ENCODE results near the gene KRTAP12-3.
"Not testable (repeated sequence)": the region's sequence is repeated elsewhere in the genome, so short reads cannot be mapped to it uniquely, and the experiment has no call there.

The KRTAP12-3 gene

DNA sequence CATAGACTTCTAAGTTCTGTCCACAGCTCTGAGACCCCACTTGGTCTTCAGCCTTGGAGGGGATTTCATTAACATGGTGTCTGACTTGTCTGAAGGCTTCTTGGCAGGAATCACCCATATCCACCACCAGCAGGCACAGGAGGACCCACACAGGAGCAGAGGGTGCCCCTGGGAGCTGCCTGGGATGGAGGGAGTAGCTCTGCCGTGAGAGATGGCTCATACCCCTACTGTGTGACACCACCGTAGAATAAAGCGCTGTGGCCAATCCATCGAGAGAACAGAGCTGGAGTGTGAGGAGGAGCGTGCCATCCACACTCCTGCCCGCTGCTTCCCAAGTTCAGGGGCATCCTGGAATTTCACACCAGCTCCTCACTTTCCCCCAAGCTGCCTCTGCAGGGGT is 27.3 kb downstream of the KRTAP12-3 start:
- not testable (repeated sequence) for DNase-seq (ENCODE audit: low read depth in 2 of 2)

DNA sequence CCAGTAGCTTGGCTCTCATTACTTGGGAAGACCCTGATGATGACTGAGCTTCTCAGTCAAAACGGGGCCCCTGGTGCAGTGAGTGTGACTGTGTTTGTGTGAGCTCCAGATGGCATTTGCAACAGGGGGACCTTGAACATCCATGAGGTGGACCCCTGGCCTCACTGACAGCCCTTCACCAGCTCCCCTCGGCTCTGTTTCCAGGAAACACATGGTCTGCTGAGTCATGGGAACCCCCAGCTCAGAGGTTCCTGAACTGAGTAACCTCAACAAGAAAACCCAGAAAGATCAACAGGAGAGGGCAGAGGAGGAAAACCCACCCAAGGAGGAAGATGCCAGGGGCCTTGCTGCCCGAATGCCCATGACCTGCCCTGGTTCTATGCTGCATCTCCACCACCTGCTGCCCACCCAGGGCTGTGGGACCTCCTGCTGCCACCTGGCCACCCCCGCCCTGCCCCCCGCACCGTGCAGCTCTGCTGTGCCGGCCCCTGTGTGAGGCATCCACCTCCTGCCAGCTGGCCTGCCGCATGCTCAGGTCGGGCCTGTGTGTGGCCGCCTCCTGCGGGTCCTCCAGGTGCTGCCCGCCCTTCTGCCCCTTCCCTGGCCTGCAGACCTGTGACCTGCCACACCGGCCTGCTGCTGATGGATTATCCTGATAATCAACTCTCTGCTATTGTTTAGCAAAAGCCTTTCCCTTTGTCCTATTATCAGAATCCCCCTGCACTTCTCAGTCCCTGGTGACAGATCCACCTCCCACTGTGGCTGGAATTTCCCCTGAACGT is 28.5 kb downstream of the KRTAP12-3 start:
- no peak for DNase-seq (ENCODE audit: low read depth in 2 of 2)

DNA sequence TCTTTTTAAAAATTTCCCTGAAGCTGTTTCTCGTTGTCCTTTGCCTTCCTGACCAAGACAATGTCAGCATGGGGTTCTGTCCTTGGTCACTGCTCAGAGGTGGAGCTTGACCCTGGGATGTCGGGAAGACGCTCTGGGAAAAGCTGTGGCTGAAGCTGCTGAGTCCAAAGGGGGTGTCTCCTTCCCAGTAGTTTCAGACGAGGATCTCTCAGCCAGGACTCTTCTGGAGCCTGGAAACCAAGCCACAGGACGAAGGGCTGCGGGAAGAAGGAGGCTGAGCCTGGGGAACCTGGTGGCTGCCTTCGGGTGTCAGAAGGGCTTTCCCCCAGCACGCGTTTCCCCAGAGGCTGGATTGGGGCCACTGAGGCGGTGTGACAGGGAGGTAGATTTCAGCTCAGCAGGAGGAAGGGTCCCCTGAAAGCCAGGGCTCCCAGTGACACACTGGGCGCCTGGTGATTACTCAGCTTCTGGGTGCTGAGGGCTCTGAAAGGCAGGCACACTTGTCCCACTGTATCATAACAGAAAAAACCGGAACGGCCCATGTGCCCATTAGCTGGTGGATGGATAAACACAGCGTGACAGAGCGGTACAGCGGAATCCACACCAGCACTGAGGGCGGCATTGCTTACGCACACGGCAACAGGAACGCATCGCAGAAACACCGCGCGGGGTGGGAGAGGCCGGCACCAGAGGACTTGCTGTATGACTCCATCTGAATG is 29.3 kb downstream of the KRTAP12-3 start:
- no peak for DNase-seq (ENCODE audit: low read depth in 2 of 2)

DNA sequence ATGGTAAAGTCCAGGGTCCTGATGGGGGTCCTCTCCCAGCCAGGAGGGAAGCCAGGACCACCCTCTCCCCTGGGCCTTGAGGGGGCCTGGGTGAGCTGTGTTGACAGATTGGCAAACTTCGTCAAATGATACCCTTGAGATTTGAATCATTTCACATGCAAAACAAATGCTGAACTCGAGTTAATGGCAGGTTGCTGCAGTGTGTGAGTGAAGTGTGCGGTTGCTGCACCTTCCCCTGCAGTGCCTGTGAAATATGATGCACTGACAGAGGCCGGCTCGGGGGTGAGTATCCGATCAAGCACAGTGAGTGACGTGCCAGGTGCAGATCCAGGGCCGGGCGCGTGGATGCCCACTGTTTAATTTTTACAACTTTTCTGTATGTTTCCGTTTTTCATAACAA is 29.9 kb downstream of the KRTAP12-3 start:
- DNase-seq (ENCODE audit: low read depth in 2 of 2), result no peak

DNA sequence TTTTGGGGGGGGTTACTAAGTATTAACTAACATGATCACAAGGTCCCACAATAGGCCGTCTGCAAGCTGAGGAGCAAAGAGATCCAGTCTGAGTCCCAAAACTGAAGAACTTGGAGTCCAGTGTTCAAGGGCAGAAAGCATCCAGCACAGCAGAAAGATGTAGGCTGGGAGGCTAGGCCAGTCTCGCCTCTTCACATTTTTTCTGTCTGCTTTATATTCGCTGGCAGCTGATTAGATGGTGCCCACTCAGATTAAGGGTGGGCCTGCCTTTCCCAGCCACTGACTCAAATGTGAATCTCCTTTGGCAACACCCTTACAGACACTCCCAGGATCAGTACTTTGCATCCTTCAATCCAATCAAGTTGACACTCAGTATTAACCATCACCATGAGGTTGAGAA is 32.0 kb downstream of the KRTAP12-3 start:
- not testable (repeated sequence) for DNase-seq (ENCODE audit: low read depth in 2 of 2)

GRCh38 chr21:44691686-44692085 is 34.0 kb downstream of the KRTAP12-3 start:
- no peak for DNase-seq (ENCODE audit: low read depth in 2 of 2)

- DNase-seq (ENCODE audit: low read depth in 2 of 2), result no peak
Measured at GRCh38 chr21:44692798-44693512, 35.2 kb downstream of the KRTAP12-3 start.

DNA sequence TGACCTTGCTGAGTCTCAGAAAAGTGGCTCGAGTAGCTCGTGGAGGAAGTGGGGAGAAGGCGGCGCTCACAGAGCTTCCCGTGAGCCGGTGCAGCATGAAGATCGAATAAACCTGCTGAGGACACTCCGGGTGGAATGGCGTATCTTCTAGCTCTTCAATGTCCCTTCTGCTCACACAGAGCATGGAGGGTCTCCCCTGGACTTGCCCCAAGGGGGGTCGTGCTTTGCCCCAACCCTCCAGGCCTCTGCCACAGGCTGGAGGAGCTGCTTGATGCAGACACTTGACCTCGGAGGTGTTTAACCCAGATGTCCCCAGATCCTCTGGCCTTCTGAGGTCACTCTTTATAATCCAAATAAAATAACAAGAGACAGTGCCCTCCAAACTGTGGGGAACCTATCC is 37.0 kb downstream of the KRTAP12-3 start:
- no peak for DNase-seq (ENCODE audit: low read depth in 2 of 2)

- DNase-seq (ENCODE audit: low read depth in 2 of 2), result no peak
Measured at GRCh38 chr21:44695184-44695583, 37.5 kb downstream of the KRTAP12-3 start.

- DNase-seq (ENCODE audit: low read depth in 2 of 2), result no peak
Measured at GRCh38 chr21:44695641-44696040, 37.9 kb downstream of the KRTAP12-3 start.

- no peak for DNase-seq (ENCODE audit: low read depth in 2 of 2)
Measured at GRCh38 chr21:44696572-44696971, 38.8 kb downstream of the KRTAP12-3 start.

DNA sequence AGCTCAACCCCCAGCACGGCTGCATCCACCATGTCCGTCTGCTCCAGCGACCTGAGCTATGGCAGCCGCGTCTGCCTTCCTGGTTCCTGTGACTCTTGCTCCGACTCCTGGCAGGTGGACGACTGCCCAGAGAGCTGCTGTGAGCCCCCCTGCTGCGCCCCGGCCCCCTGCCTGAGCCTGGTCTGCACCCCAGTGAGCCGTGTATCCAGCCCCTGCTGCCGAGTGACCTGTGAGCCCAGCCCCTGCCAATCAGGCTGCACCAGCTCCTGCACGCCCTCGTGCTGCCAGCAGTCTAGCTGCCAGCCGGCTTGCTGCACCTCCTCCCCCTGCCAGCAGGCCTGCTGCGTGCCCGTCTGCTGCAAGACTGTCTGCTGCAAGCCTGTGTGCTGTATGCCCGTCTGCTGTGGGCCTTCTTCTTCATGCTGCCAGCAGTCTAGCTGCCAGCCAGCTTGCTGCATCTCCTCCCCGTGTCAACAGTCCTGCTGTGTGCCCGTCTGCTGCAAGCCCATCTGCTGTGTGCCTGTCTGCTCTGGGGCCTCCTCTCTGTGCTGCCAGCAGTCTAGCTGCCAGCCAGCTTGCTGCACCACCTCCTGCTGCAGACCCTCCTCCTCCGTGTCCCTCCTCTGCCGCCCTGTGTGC is 39.6 kb downstream of the KRTAP12-3 start, which contains the start of gene KRTAP10-12:
KRTAP10-12 (plus strand) TSS at position 1 of the 639 bp plus-strand sequence; CDS start at position 31, 30 bp downstream.
- DNase-seq (ENCODE audit: low read depth in 2 of 2), result not testable (repeated sequence)

DNA sequence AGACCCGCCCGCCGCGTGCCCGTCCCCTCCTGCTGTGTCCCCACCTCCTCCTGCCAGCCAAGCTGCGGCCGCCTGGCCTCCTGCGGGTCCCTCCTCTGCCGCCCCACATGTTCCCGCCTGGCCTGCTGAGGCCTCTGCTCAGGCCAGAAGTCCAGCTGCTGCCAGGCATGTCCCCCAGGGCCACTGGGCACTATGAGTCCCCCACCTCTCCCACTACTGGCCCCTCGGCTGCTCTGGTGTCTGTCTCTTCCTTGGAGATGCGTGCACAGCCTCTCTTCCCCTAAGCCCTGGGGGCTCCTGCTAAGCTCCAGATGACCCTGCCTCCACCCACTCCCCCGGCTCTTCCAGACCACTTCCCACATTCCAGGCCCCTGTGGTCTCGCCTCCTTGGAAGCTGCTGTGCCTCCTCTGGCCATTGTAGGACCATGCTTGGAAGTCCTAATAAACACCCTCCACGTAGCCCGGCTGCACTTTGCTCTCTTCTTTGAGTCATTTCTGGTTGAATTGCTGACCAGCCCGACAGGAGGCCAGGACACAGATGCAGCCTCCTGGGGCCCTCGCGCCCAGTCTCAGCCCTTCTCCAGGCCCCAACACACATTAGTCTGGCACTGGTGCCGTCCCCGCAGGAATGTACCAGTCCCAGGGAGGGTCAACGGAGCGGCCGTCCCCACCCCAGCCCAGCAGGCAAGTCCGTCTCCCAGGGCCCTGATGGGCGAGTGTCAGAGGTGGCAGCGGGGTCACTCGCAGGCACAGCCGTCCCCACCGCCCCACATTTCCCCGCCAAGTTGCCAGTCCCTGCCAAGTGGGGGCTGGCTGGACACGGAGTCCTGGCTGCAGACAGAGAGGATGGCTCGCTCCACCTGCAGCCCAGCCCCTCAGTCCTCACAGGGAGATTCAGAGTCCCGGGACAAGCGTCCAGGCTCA is 40.3 kb downstream of the KRTAP12-3 start:
- DNase-seq (ENCODE audit: low read depth in 2 of 2), result no peak

GRCh38 chr21:44699502-44700001 is 41.8 kb downstream of the KRTAP12-3 start:
- DNase-seq (ENCODE audit: low read depth in 2 of 2), result no peak

- no peak for DNase-seq (ENCODE audit: low read depth in 2 of 2)
Measured at GRCh38 chr21:44700101-44701022, 42.6 kb downstream of the KRTAP12-3 start.

- DNase-seq (ENCODE audit: low read depth in 2 of 2), result no peak
Measured at GRCh38 chr21:44701023-44701400, 43.3 kb downstream of the KRTAP12-3 start.

- DNase-seq (ENCODE audit: low read depth in 2 of 2), result no peak
Measured at GRCh38 chr21:44701541-44701940, 43.8 kb downstream of the KRTAP12-3 start.

- no peak for DNase-seq (ENCODE audit: low read depth in 2 of 2)
Measured at GRCh38 chr21:44702111-44702972, 44.6 kb downstream of the KRTAP12-3 start.
